B cell (primary cell): ENCODE measurements around the gene IMPDH2. TPM values are rescaled to one million over a fixed set of nuclear protein-coding genes. Genes with fewer than 3 reads are reported as not detected.
A peak's percentile ranks its signal among the peaks of the same experiment; 100 is the strongest.

Experiments
- ATAC-seq: fragments of 200-7000 bp; cut with Tn5 transposase; one replicate; pipeline ENCODE4 v1.10.0; 2021; ENCODE audit warnings: low read depth, mild to moderate bottlenecking, moderate number of reproducible peaks, moderate library complexity
- CTCF ChIA-PET: fragments of 350-600 bp; sonication (Branson Sonifier 250); formaldehyde crosslinking; loops from one replicate; lab custom pipeline; 2021; ENCODE audit warnings: antibody characterized with exemption, inconsistent platforms; lab: Charles Lee
- POLR2A ChIA-PET: fragments of 350-600 bp; sonication (Branson Sonifier 250); formaldehyde crosslinking; loops from one replicate; lab custom pipeline; 2021; ENCODE audit warnings: antibody characterized with exemption; lab: Charles Lee
- DNase-seq: peaks from one replicate; pipeline ENCODE4 v3.0.0; 2013
- H2AFZ ChIP-seq: 2 replicates; pipeline ENCODE4 v1.6.1; 2012; ENCODE audit warnings: mild to moderate bottlenecking, low read depth, low read length; ENCODE audit not compliant: insufficient read depth, poor library complexity, severe bottlenecking
- H3K27ac ChIP-seq, 2 donors: 1 replicate in 1 of 2; 2 replicates in 1 of 2; pipeline ENCODE4 v1.5.1; 2012 to 2013; ENCODE audit warnings: low read length in 2 of 2, mild to moderate bottlenecking in 2 of 2, moderate library complexity in 1 of 2
- H3K27me3 ChIP-seq, 4 experiments: fragments of 200-600 bp in 1 of 4; sonication (generic) in 1 of 4; replicated peaks in 1 of 4; 1 replicate in 2 of 4; 2 replicates in 2 of 4; pipeline versions ENCODE4 v1.6.1 to v1.7.0; 2013 to 2016; ENCODE audit warnings: low read length in 3 of 4, mild to moderate bottlenecking in 2 of 4, mixed read lengths in 1 of 4, moderate library complexity in 1 of 4; ENCODE audit not compliant: insufficient read depth in 4 of 4, control insufficient read depth in 3 of 4; ENCODE audit errors: control extremely low read depth in 1 of 4
- H3K36me3 ChIP-seq, 2 experiments: replicated peaks in 1 of 2; 1 replicate in 1 of 2; 2 replicates in 1 of 2; pipeline versions ENCODE4 v1.6.1 to v1.7.1; 2013; ENCODE audit warnings: low read length in 1 of 2; ENCODE audit not compliant: insufficient read depth in 2 of 2, control insufficient read depth in 1 of 2; ENCODE audit errors: control extremely low read depth in 1 of 2, extremely low read depth in 1 of 2
- H3K4me1 ChIP-seq, 2 donors: fragments of 200-600 bp in 1 of 2; sonication (generic) in 1 of 2; 1 replicate in 1 of 2; 2 replicates in 1 of 2; pipeline versions ENCODE4 v1.5.1 to v1.6.1; 2013 to 2017; ENCODE audit warnings: low read length in 2 of 2; ENCODE audit not compliant: control insufficient read depth in 2 of 2, insufficient read depth in 2 of 2
- H3K4me2 ChIP-seq: replicated peaks from 2 replicates; pipeline ENCODE3; 2012; ENCODE audit warnings: mild to moderate bottlenecking, low read depth, low read length; ENCODE audit not compliant: poor library complexity, severe bottlenecking
- H3K4me3 ChIP-seq, 5 experiments: fragments of 200-600 bp in 1 of 5; sonication (generic) in 1 of 5; 1 replicate in 3 of 5; 2 replicates in 2 of 5; pipeline versions ENCODE4 v1.5.1 to v1.7.0; 2011 to 2016; ENCODE audit warnings: low read length in 4 of 5, mild to moderate bottlenecking in 4 of 5, low read depth in 2 of 5, control low read depth in 1 of 5, moderate library complexity in 1 of 5; ENCODE audit not compliant: insufficient read depth in 1 of 5; ENCODE audit errors: control extremely low read depth in 1 of 5, extremely low read depth in 1 of 5
- H3K79me2 ChIP-seq: fragments of 200-600 bp; sonication (generic); one replicate; pipeline ENCODE4 v1.6.0; 2016; ENCODE audit warnings: low read length; ENCODE audit not compliant: control insufficient read depth, insufficient read depth
- H3K9ac ChIP-seq: fragments of 200-600 bp; sonication (generic); 2 replicates; pipeline ENCODE4 v1.6.1; 2017; ENCODE audit warnings: mild to moderate bottlenecking, low read length, moderate library complexity
- H3K9me3 ChIP-seq, 3 donors: one replicate each; pipeline versions ENCODE4 v1.6.1 to v1.7.1; 2013; ENCODE audit warnings: low read length in 2 of 3; ENCODE audit not compliant: control insufficient read depth in 2 of 3, insufficient read depth in 1 of 3; ENCODE audit errors: control extremely low read depth in 1 of 3
- H4K20me1 ChIP-seq: 2 replicates; pipeline ENCODE4 v1.6.0; 2012; ENCODE audit warnings: mild to moderate bottlenecking, low read length; ENCODE audit not compliant: insufficient read depth, control insufficient read depth, poor library complexity, severe bottlenecking
- H3K27ac Mint-ChIP-seq: one replicate; pipeline ENCODE4 v1.8.0; 2021; ENCODE audit warnings: mixed read lengths
- H3K27me3 Mint-ChIP-seq: one replicate; pipeline ENCODE4 v1.8.0; 2021; ENCODE audit warnings: mixed read lengths
- H3K4me1 Mint-ChIP-seq: one replicate; pipeline ENCODE4 v1.8.0; 2021; ENCODE audit warnings: mixed read lengths
- H3K4me3 Mint-ChIP-seq: one replicate; pipeline ENCODE4 v1.8.0; 2021; ENCODE audit warnings: mixed read lengths
- H3K9me3 Mint-ChIP-seq: one replicate; pipeline ENCODE4 v1.8.0; 2022; ENCODE audit warnings: mixed read lengths; ENCODE audit not compliant: insufficient read depth
- EZH2 ChIP-seq: IDR thresholded peaks from 2 replicates; pipeline ENCODE4 v1.6.1; 2012; ENCODE audit warnings: borderline replicate concordance, low read depth, mild to moderate bottlenecking, moderate library complexity, low read length; ENCODE audit not compliant: insufficient read depth, poor library complexity, severe bottlenecking
- WGBS: methylation state at CpG from one replicate; pipeline ENCODE4 v1.1.5; 2013; ENCODE audit warnings: missing lambda C conversion rate; ENCODE audit not compliant: insufficient coverage; 5-methylcytosine and 5-hydroxymethylcytosine counted together
- intact Hi-C: fragments of 100-400 bp; cut with micrococcal nuclease; formaldehyde crosslinking; loops from one replicate; pipeline ENCODE4 v1.10.0; 2022
- polyA plus RNA-seq: library from polyadenylated mRNA; depleted of rRNA; stranded (reverse); fragments of >200 nt; gene quantifications from 2 replicates; pipeline ENCODE4 v1.2.3, GENCODE V29; 2012
- total RNA-seq, 2 donors: library from RNA; stranded (reverse); fragments of 120-200 nt in 1 of 2; gene quantifications; 1 replicate in 1 of 2; 2 replicates in 1 of 2; pipeline versions ENCODE4 v1.2.3 to v1.2.4, GENCODE V29; 2013 to 2022
- TF ChIP-seq, protein P1 (sequence below): fragments of 200-600 bp; IDR thresholded peaks from one replicate; pipeline ENCODE4 v1.8.0; 2022; ENCODE audit warnings: antibody characterized with exemption, mild to moderate bottlenecking

The IMPDH2 gene
- total and polyA plus RNA-seq, 2 donors (not counting 1 experiment from before 2014, with no cell fraction given): 171 to 193 TPM

DNA sequence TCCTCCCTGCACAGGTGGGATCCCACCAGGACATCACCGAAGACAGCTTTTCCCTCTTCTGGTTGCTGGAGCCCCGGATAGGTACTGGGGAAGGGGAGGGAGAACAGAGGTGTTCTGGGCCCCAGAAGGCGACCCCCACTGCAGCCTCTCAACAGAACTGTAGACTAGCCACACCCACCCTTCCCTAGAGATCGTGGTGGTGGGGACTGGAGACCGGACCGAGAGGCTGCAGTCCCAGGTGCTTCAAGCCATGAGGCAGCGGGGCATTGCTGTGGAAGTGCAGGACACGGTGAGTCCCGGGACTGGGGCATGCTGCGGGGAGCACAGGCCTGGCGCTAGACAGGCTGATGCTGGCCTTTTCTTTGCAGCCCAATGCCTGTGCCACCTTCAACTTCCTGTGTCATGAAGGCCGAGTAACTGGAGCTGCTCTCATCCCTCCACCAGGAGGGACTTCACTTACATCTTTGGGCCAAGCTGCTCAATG lies 6.5 kb downstream of the IMPDH2 start:
- H3K36me3 ChIP-seq: peaks cover 0 to 36% of the 10 kb centered on the region in 2 experiments
- peak; percentile 41 for DNase-seq
- H3K9ac ChIP-seq: peak overlapping the region; percentile 98
- intact Hi-C loops: loop anchor here (5.0 to 10.0 kb wide), 2 partner anchors 308 to 465 kb away; partner anchors contain the start of genes IP6K2 and PFKFB4
- H3K4me2 ChIP-seq: peak overlapping the region; percentile 98
- H3K9me3 ChIP-seq: no peaks in the 10 kb centered on the region
- peak overlapping the region; percentile 7 to 92 (median 89) for H3K4me3 ChIP-seq
- peaks cover 45% of the 10 kb centered on the region for H3K79me2 ChIP-seq
- POLR2A ChIA-PET: interaction anchor here (1.6 to 6.4 kb wide), 5 partner anchors 15 to 104 kb away, joined by 7 to 116 read pairs (median 14); partner anchors contain the start of genes ARIH2, P4HTM, QRICH1 and USP19
- TF ChIP-seq, protein P1, sequence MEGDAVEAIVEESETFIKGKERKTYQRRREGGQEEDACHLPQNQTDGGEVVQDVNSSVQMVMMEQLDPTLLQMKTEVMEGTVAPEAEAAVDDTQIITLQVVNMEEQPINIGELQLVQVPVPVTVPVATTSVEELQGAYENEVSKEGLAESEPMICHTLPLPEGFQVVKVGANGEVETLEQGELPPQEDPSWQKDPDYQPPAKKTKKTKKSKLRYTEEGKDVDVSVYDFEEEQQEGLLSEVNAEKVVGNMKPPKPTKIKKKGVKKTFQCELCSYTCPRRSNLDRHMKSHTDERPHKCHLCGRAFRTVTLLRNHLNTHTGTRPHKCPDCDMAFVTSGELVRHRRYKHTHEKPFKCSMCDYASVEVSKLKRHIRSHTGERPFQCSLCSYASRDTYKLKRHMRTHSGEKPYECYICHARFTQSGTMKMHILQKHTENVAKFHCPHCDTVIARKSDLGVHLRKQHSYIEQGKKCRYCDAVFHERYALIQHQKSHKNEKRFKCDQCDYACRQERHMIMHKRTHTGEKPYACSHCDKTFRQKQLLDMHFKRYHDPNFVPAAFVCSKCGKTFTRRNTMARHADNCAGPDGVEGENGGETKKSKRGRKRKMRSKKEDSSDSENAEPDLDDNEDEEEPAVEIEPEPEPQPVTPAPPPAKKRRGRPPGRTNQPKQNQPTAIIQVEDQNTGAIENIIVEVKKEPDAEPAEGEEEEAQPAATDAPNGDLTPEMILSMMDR: no peak
- TF ChIP-seq EZH2: no peak
- peak overlapping the region; percentile 89 for H2AFZ ChIP-seq
- H3K9me3 Mint-ChIP-seq: no peaks in the 10 kb centered on the region
- WGBS: 28% methylated on average over 9 of the region's 12 CpGs
- H3K27me3 Mint-ChIP-seq: no peaks in the 10 kb centered on the region
- ATAC-seq: no peak
- no peaks in the 10 kb centered on the region for H3K27me3 ChIP-seq
- CTCF ChIA-PET: interaction anchor here (1.9 to 3.7 kb wide), 4 partner anchors 9 to 33 kb away, joined by 10 to 52 read pairs (median 34); partner anchors contain the start of genes P4HTM and WDR6
- peak overlapping the region; percentile 96 for H3K4me3 Mint-ChIP-seq
- peak overlapping the region; percentile 96 to 98 for H3K27ac ChIP-seq
- H3K4me1 ChIP-seq: peaks cover 30 to 55% of the 10 kb centered on the region in 2 donors
- H4K20me1 ChIP-seq: peaks cover under 1% of the 10 kb centered on the region
- peak overlapping the region; percentile 97 for H3K27ac Mint-ChIP-seq
- peaks cover 63% of the 10 kb centered on the region for H3K4me1 Mint-ChIP-seq
